WTC11 (cell line): ENCODE data around the gene S100A12. TPM values are rescaled to one million over a fixed set of nuclear protein-coding genes. Genes with fewer than 3 reads are reported as not detected.

ENCODE experiments used
- ATAC-seq: fragments of 200-7000 bp; cut with Tn5 transposase; 2 replicates; pipeline ENCODE4 v1.10.0; 2021; ENCODE audit warnings: mild to moderate bottlenecking, moderate library complexity
- CTCF ChIA-PET: fragments of 300-600 bp; sonication (Branson Sonifier 250); formaldehyde crosslinking; loops from one replicate; lab custom pipeline; 2021; ENCODE audit warnings: antibody characterized with exemption; lab: Charles Lee
- POLR2A ChIA-PET: fragments of 350-600 bp; sonication (Branson Sonifier 250); formaldehyde crosslinking; loops from one replicate; lab custom pipeline; 2021; ENCODE audit warnings: antibody characterized with exemption; lab: Charles Lee
- DNase-seq: peaks from one replicate; pipeline ENCODE4 v3.0.0; 2021; ENCODE audit warnings: low spot score
- H3K27ac Mint-ChIP-seq: 2 replicates; pipeline ENCODE4 v1.8.0; 2021; ENCODE audit warnings: mixed read lengths
- H3K27me3 Mint-ChIP-seq: 2 replicates; pipeline ENCODE4 v1.8.0; 2021; ENCODE audit warnings: low read depth, mild to moderate bottlenecking, moderate library complexity, mixed read lengths
- H3K36me3 Mint-ChIP-seq: 2 replicates; pipeline ENCODE4 v1.8.0; 2021; ENCODE audit warnings: mixed read lengths
- H3K4me1 Mint-ChIP-seq: 2 replicates; pipeline ENCODE4 v1.8.0; 2022; ENCODE audit warnings: mixed read lengths
- H3K4me3 Mint-ChIP-seq: 2 replicates; pipeline ENCODE4 v1.8.0; 2021; ENCODE audit warnings: mild to moderate bottlenecking, moderate library complexity, mixed read lengths
- H3K9me3 Mint-ChIP-seq: 2 replicates; pipeline ENCODE4 v1.8.0; 2021; ENCODE audit warnings: mixed read lengths
- CBFB ChIP-seq: sonication (generic); formaldehyde crosslinking; IDR thresholded peaks from 2 replicates; pipeline ENCODE4 v1.8.1; 2022; ENCODE audit warnings: mild to moderate bottlenecking, low read depth, missing genetic modification reagents
- ELF4 ChIP-seq: sonication (generic); formaldehyde crosslinking; IDR thresholded peaks from 2 replicates; pipeline ENCODE4 v1.8.1; 2022; ENCODE audit warnings: low read depth, mild to moderate bottlenecking, moderate library complexity, missing genetic modification reagents
- FOXJ3 ChIP-seq: sonication (generic); formaldehyde crosslinking; IDR thresholded peaks from 2 replicates; pipeline ENCODE4 v1.9.0; 2021; ENCODE audit warnings: missing genetic modification reagents, mild to moderate bottlenecking, borderline replicate concordance
- GRHL2 ChIP-seq: fragments of 250-450 bp; sonication (Bioruptor Pico); IDR thresholded peaks from 2 replicates; pipeline ENCODE4 v1.8.0; 2022; ENCODE audit warnings: mild to moderate bottlenecking, moderate library complexity; ENCODE audit not compliant: insufficient replicate concordance, severe bottlenecking
- JAZF1 ChIP-seq: fragments of 250-450 bp; sonication (Bioruptor Pico); IDR thresholded peaks from 2 replicates; pipeline ENCODE4 v1.9.0; 2021; ENCODE audit warnings: moderate library complexity, mild to moderate bottlenecking, inconsistent platforms
- KAT7 ChIP-seq: sonication (generic); formaldehyde crosslinking; IDR thresholded peaks from 2 replicates; pipeline ENCODE4 v1.8.1; 2023; ENCODE audit warnings: missing genetic modification reagents, mild to moderate bottlenecking, borderline replicate concordance
- MYBL2 ChIP-seq: sonication (generic); formaldehyde crosslinking; IDR thresholded peaks from 2 replicates; pipeline ENCODE4 v1.8.1; 2023; ENCODE audit warnings: mild to moderate bottlenecking, moderate library complexity, missing genetic modification reagents
- NR1H2 ChIP-seq: sonication (generic); formaldehyde crosslinking; IDR thresholded peaks from 2 replicates; pipeline ENCODE4 v1.9.0; 2021; ENCODE audit warnings: mild to moderate bottlenecking, moderate library complexity, missing genetic modification reagents
- RORB ChIP-seq: fragments of 250-450 bp; sonication (Bioruptor Pico); IDR thresholded peaks from 2 replicates; pipeline ENCODE4 v1.9.0; 2021; ENCODE audit warnings: mild to moderate bottlenecking
- SMAD4 ChIP-seq: sonication (generic); formaldehyde crosslinking; IDR thresholded peaks from 2 replicates; pipeline ENCODE4 v1.8.0; 2022; ENCODE audit warnings: mild to moderate bottlenecking, missing genetic modification reagents
- ZNF232 ChIP-seq: sonication (generic); formaldehyde crosslinking; IDR thresholded peaks from 2 replicates; pipeline ENCODE4 v1.8.0; 2022; ENCODE audit warnings: mild to moderate bottlenecking, missing genetic modification reagents
- ZNF317 ChIP-seq: sonication (generic); formaldehyde crosslinking; IDR thresholded peaks from 2 replicates; pipeline ENCODE4 v1.8.1; 2023; ENCODE audit warnings: low read depth, mild to moderate bottlenecking, moderate library complexity, missing genetic modification reagents, borderline replicate concordance
- ZNF416 ChIP-seq: fragments of 250-450 bp; sonication (Bioruptor Pico); IDR thresholded peaks from 2 replicates; pipeline ENCODE4 v1.9.0; 2021; ENCODE audit warnings: mild to moderate bottlenecking, inconsistent platforms
- total RNA-seq: library from RNA; stranded (reverse); gene quantifications from 3 replicates; pipeline ENCODE4 v1.2.3, GENCODE V29; 2021
- TF ChIP-seq, protein P1 (sequence below): sonication (generic); formaldehyde crosslinking; IDR thresholded peaks from 2 replicates; pipeline ENCODE4 v1.8.0; 2022; ENCODE audit warnings: missing genetic modification reagents
- TF ChIP-seq, protein P2 (sequence below): sonication (generic); formaldehyde crosslinking; IDR thresholded peaks from 2 replicates; pipeline ENCODE4 v1.8.0; 2022; ENCODE audit warnings: mild to moderate bottlenecking, missing genetic modification reagents
- TF ChIP-seq, protein P3 (sequence below): sonication (generic); formaldehyde crosslinking; IDR thresholded peaks from 2 replicates; pipeline ENCODE4 v1.8.0; 2022; ENCODE audit warnings: mild to moderate bottlenecking, missing genetic modification reagents
- TF ChIP-seq, protein P4 (sequence below): sonication (generic); formaldehyde crosslinking; IDR thresholded peaks from 2 replicates; pipeline ENCODE4 v1.8.0; 2023; ENCODE audit warnings: missing genetic modification reagents
- TF ChIP-seq, protein P5 (sequence below): fragments of 250-450 bp; sonication (Bioruptor Pico); IDR thresholded peaks from 2 replicates; pipeline ENCODE4 v1.9.0; 2021; ENCODE audit warnings: moderate library complexity, mild to moderate bottlenecking, inconsistent platforms, borderline replicate concordance
- TF ChIP-seq, protein P6 (sequence below): fragments of 200-600 bp; IDR thresholded peaks from 2 replicates; pipeline ENCODE4 v1.8.0; 2022; ENCODE audit warnings: antibody characterized with exemption

The S100A12 gene
- total RNA-seq, 1 experiment from 2014 or later, result not detected

- H3K4me3 Mint-ChIP-seq, result no peak overlapping the region
- H3K27me3 Mint-ChIP-seq, result no peaks in the 10 kb centered on the region; the same call in 1 of the 2 replicates
- H3K36me3 Mint-ChIP-seq, result no peaks in the 10 kb centered on the region
- ChIA-PET POLR2A (no interaction called here), CTCF (interaction anchor here (0.7 to 4.0 kb wide), 3 partner anchors 107 to 213 kb away, joined by 5 to 32 read pairs (median 5); no protein-coding TSS in a partner anchor)
- TF ChIP-seq ZNF232 (CRISPR knock-in tag), result no peak
- no peak for TF ChIP-seq CBFB (CRISPR knock-in tag)
- TF ChIP-seq GRHL2 (CRISPR knock-in tag), result no peak
- no peak for TF ChIP-seq RORB (CRISPR knock-in tag)
- TF ChIP-seq FOXJ3 (CRISPR knock-in tag), result no peak
- no peak for TF ChIP-seq SMAD4 (CRISPR knock-in tag)
- TF ChIP-seq ZNF317 (CRISPR knock-in tag), result no peak
- no peak for TF ChIP-seq ZNF416 (CRISPR knock-in tag)
- TF ChIP-seq, protein P1, sequence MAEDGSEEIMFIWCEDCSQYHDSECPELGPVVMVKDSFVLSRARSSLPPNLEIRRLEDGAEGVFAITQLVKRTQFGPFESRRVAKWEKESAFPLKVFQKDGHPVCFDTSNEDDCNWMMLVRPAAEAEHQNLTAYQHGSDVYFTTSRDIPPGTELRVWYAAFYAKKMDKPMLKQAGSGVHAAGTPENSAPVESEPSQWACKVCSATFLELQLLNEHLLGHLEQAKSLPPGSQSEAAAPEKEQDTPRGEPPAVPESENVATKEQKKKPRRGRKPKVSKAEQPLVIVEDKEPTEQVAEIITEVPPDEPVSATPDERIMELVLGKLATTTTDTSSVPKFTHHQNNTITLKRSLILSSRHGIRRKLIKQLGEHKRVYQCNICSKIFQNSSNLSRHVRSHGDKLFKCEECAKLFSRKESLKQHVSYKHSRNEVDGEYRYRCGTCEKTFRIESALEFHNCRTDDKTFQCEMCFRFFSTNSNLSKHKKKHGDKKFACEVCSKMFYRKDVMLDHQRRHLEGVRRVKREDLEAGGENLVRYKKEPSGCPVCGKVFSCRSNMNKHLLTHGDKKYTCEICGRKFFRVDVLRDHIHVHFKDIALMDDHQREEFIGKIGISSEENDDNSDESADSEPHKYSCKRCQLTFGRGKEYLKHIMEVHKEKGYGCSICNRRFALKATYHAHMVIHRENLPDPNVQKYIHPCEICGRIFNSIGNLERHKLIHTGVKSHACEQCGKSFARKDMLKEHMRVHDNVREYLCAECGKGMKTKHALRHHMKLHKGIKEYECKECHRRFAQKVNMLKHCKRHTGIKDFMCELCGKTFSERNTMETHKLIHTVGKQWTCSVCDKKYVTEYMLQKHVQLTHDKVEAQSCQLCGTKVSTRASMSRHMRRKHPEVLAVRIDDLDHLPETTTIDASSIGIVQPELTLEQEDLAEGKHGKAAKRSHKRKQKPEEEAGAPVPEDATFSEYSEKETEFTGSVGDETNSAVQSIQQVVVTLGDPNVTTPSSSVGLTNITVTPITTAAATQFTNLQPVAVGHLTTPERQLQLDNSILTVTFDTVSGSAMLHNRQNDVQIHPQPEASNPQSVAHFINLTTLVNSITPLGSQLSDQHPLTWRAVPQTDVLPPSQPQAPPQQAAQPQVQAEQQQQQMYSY (CRISPR knock-in tag), result no peak
- no peak for TF ChIP-seq KAT7 (CRISPR knock-in tag)
- TF ChIP-seq ELF4 (CRISPR knock-in tag), result no peak
- TF ChIP-seq, protein P2, sequence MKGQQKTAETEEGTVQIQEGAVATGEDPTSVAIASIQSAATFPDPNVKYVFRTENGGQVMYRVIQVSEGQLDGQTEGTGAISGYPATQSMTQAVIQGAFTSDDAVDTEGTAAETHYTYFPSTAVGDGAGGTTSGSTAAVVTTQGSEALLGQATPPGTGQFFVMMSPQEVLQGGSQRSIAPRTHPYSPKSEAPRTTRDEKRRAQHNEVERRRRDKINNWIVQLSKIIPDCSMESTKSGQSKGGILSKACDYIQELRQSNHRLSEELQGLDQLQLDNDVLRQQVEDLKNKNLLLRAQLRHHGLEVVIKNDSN (CRISPR knock-in tag), result no peak
- no peak for TF ChIP-seq JAZF1 (CRISPR knock-in tag)
- TF ChIP-seq, protein P3, sequence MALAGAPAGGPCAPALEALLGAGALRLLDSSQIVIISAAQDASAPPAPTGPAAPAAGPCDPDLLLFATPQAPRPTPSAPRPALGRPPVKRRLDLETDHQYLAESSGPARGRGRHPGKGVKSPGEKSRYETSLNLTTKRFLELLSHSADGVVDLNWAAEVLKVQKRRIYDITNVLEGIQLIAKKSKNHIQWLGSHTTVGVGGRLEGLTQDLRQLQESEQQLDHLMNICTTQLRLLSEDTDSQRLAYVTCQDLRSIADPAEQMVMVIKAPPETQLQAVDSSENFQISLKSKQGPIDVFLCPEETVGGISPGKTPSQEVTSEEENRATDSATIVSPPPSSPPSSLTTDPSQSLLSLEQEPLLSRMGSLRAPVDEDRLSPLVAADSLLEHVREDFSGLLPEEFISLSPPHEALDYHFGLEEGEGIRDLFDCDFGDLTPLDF (CRISPR knock-in tag), result no peak
- TF ChIP-seq, protein P4, sequence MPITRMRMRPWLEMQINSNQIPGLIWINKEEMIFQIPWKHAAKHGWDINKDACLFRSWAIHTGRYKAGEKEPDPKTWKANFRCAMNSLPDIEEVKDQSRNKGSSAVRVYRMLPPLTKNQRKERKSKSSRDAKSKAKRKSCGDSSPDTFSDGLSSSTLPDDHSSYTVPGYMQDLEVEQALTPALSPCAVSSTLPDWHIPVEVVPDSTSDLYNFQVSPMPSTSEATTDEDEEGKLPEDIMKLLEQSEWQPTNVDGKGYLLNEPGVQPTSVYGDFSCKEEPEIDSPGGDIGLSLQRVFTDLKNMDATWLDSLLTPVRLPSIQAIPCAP (CRISPR knock-in tag), result no peak
- TF ChIP-seq, protein P5, sequence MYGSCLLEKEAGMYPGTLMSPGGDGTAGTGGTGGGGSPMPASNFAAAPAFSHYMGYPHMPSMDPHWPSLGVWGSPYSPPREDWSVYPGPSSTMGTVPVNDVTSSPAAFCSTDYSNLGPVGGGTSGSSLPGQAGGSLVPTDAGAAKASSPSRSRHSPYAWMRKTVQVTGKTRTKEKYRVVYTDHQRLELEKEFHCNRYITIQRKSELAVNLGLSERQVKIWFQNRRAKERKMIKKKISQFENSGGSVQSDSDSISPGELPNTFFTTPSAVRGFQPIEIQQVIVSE (CRISPR knock-in tag), result no peak
- no peak for TF ChIP-seq NR1H2 (CRISPR knock-in tag)
- no peak for TF ChIP-seq MYBL2
- TF ChIP-seq, protein P6, sequence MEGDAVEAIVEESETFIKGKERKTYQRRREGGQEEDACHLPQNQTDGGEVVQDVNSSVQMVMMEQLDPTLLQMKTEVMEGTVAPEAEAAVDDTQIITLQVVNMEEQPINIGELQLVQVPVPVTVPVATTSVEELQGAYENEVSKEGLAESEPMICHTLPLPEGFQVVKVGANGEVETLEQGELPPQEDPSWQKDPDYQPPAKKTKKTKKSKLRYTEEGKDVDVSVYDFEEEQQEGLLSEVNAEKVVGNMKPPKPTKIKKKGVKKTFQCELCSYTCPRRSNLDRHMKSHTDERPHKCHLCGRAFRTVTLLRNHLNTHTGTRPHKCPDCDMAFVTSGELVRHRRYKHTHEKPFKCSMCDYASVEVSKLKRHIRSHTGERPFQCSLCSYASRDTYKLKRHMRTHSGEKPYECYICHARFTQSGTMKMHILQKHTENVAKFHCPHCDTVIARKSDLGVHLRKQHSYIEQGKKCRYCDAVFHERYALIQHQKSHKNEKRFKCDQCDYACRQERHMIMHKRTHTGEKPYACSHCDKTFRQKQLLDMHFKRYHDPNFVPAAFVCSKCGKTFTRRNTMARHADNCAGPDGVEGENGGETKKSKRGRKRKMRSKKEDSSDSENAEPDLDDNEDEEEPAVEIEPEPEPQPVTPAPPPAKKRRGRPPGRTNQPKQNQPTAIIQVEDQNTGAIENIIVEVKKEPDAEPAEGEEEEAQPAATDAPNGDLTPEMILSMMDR, result no peak
- H3K27ac Mint-ChIP-seq, result no peak overlapping the region
- ATAC-seq (no peak), DNase-seq (no peak)
- H3K4me1 Mint-ChIP-seq, result peaks cover 6% of the 10 kb centered on the region; the same call in 1 of the 2 replicates
- no peaks in the 10 kb centered on the region for H3K9me3 Mint-ChIP-seq
Observed at GRCh38 chr1:153359241-153359640, 16.2 kb downstream of the S100A12 start.
